GM19351 (cell line): ENCODE results near the gene ZBED1.
"Not testable (repeated sequence)": the region's sequence is repeated elsewhere in the genome, so short reads cannot be mapped to it uniquely, and the experiment has no call there.

ENCODE experiments used
- ATAC-seq: cut with Tn5 transposase; IDR thresholded peaks from one replicate; pipeline ENCODE4 v1.9.1; 2021; ENCODE audit warnings: mild to moderate bottlenecking, moderate library complexity; ENCODE audit not compliant: unreplicated experiment

Gene ZBED1

GRCh38 chrX:2457289-2458133 lies 43.3 kb downstream of the ZBED1 start:
- ATAC-seq: no peak

GRCh38 chrX:2456091-2456490 lies 44.7 kb downstream of the ZBED1 start:
- not testable (repeated sequence) for ATAC-seq

GRCh38 chrX:2454620-2455019 lies 46.2 kb downstream of the ZBED1 start:
- ATAC-seq: not testable (repeated sequence)

DNA sequence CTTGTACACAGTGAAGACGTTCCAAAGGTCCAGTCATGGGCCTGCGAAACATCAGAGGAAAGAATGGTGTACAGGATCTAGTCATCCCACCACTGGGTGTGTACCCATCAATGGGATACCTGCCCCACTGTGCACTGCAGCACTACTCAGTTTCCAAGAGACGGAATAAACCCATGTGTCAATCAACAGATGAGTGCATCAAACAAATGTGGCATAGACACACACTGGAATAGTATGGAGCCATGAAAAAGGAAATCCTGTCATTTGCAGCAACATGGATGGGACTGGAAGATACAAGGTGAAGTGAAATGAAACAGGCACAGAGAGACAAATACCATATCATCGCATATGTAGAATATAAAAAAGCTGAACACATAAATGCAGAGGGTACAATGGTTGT lies 48.0 kb downstream of the ZBED1 start:
- no peak for ATAC-seq

GRCh38 chrX:2452317-2452784 lies 48.4 kb downstream of the ZBED1 start:
- no peak for ATAC-seq

DNA sequence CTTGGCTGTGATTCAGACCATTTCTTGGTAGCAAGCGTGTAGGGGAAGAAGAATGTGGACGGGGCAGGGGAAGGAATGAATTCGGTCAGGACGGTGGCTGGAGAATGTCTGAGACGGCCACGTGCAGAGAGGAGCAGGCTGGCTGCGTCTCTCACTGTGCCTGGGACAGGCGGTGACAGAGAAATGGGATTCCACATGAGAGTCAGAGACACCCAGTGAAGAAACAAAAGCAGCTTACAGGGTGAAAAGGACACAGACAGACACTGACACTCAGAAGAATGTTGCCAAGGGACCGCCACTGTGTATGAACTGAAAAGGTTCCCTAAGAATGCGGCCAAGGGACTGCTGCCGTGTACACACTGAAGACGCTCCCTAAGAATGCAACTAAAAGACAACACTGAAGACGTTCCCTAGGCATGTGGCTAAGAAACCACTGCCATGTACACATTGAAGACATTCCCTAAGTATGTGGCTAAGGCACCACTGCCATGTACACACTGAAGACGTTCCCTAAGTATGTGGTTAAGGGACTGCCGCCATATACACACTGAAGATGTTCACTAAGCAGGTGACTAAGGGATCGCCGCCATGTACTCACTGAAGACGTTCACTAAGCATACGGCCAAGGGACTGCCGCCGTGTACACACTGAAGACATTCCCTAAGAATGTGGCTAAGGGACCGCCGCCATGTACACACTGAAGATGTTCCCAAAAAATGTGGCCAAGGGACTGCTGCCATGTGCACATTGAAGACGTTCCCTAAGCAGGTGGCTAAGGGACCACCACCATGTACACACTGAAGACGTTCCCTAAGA lies 49.1 kb downstream of the ZBED1 start:
- no peak for ATAC-seq

GRCh38 chrX:2450681-2451080 lies 50.1 kb downstream of the ZBED1 start:
- ATAC-seq: no peak

DNA sequence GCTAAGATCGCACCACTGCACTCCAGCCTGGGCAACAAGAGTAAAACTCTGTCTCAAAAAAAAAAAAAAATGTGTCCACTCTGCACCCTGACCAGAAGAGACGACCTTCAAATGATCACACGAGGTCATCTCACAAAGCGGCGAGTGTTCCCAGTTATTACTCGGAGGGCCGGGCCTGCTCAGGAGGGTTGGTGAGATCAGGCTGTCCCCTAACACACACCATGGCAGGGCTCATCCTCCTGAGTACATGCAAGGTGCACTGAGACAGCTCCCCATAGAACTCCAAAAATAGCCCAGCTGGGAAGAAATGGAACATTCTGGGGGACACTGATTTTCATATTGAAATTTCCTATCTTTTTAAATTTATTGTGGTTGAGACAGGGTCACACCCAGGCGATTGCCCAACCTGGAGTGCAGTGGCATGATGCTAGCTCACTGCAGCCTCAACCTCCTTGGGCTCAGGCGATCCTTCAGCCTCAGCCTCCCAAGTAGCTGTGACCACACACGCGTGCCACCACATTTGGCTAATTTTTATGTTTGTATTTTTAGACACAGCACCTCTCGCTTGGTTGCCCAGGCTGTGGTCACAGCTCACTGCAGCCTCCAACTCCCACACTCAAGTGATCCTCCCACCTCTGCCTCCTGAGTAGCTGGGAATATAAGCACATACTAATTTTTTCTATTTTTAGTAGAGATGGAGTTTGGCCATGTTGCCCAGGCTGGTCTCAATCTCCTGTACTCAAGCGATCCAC lies 51.5 kb downstream of the ZBED1 start:
- no peak for ATAC-seq

GRCh38 chrX:2447484-2447883 lies 53.3 kb downstream of the ZBED1 start:
- ATAC-seq: no peak

DNA sequence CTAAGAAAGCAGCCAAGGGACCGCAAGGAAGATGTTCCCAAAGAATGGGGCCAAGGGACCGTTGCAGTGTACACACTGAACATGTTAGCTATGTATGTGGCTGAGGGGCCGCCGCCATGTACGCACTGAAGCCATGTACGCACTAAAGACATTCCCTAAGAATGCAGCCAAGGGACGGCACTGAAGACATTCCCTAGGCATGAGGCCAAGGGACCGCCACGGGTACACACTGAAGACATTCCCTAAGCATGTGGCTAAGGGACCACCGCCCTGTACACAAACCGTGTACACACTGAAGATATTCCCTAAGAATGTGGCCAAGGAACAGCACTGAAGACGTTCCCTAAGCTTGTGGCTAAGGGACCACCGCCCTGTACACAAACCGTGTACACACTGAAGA lies 54.0 kb downstream of the ZBED1 start:
- ATAC-seq: no peak

- no peak for ATAC-seq
Observed at GRCh38 chrX:2445662-2446623, 54.8 kb downstream of the ZBED1 start.

GRCh38 chrX:2442694-2443093 lies 58.1 kb downstream of the ZBED1 start:
- ATAC-seq: no peak

GRCh38 chrX:2441466-2441865 lies 59.3 kb downstream of the ZBED1 start:
- no peak for ATAC-seq

DNA sequence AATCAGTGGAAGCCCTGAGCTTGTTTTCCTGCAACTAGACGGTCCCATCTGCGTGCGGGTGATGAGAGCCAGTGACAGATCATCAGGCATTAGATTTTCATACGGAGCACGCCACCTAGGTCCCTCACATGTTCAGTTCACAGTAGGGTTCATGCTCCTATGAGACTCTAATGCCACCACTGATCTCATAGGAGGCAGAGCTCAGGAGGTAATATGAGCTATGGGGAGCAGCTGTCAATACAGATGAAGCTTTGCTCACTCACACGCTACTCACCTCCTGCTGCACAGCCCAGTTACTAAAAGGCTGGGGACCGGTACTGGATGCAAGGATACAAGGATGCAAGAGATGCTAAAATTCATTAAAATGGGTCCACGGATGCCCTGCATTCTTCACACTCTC lies 61.2 kb downstream of the ZBED1 start:
- no peak for ATAC-seq
